Epithelial cell of esophagus (primary cell): ENCODE measurements around the gene SFTPB.

Source experiments
- DNase-seq: peaks from one replicate; pipeline ENCODE4 v3.0.0; 2010; ENCODE audit warnings: low read depth
- H3K4me3 ChIP-seq: 2 replicates; pipeline ENCODE4 v1.5.1; 2011; ENCODE audit warnings: mild to moderate bottlenecking, low read length, control low read depth
- CTCF ChIP-seq: IDR thresholded peaks from 2 replicates; pipeline ENCODE4 v1.5.1; 2011; ENCODE audit warnings: low read depth, mild to moderate bottlenecking, low read length, control low read depth, inconsistent platforms; ENCODE audit not compliant: insufficient read depth; ENCODE audit errors: missing control alignments

Gene SFTPB

GRCh38 chr2:85669549-85669948, 1.6 kb upstream of the SFTPB start:
- TF ChIP-seq CTCF = no peak
- H3K4me3 ChIP-seq = no peak overlapping the region
- DNase-seq = no peak

- DNase-seq = no peak
- no peak for TF ChIP-seq CTCF
- H3K4me3 ChIP-seq = no peak overlapping the region
Measured at GRCh38 chr2:85668857-85669142, 801 bp upstream of the SFTPB start.

- no peak for DNase-seq
Measured at GRCh38 chr2:85667561-85668008, 414 bp downstream of the SFTPB start.

GRCh38 chr2:85666435-85667316, 1.3 kb downstream of the SFTPB start:
- TF ChIP-seq CTCF = no peak
- no peak overlapping the region for H3K4me3 ChIP-seq
- no peak for DNase-seq

More at GRCh38 chr2:85667561-85668008, 414 bp downstream of the SFTPB start:
- no peak overlapping the region for H3K4me3 ChIP-seq
- TF ChIP-seq CTCF = no peak

- no peak for TF ChIP-seq CTCF
- H3K4me3 ChIP-seq = no peak overlapping the region
- no peak for DNase-seq
Measured at GRCh38 chr2:85666016-85666415, 2.0 kb downstream of the SFTPB start.

GRCh38 chr2:85665264-85665937, 2.6 kb downstream of the SFTPB start:
- DNase-seq = no peak
- no peak for TF ChIP-seq CTCF
- no peak overlapping the region for H3K4me3 ChIP-seq
